Measurements from ENCODE around the gene GSTO2. TPM values are rescaled to one million over a fixed set of nuclear protein-coding genes. Genes with fewer than 3 reads are reported as not detected.
A peak's percentile ranks its signal among the peaks of the same experiment; 100 is the strongest.

Gene GSTO2
- total and polyA plus RNA-seq, 2 experiments from 2014 or later: 30.7 to 49.8 TPM

DNA sequence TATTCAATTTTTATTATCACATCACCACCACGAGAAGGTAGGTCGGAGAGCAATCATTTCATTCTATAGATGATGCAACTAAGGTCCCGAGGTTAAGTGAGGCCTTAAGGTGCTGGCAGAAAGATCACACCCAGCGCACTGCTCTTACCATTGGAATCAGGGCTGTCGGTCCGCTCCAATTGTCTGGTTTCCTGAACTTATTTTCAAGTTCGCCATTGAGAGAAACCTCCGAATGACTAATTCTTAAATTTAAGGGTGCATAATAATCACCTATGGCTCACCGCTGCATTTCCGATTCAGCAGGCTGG, 625 bp upstream of the GSTO2 start:
- H3K4me2 ChIP-seq: peak overlapping the region; percentile 93
- H4K20me1 ChIP-seq (replicated peaks; ENCODE audit: insufficient read depth): 0 out of 2 replicates have a peak, but pooled peaks cover 5% of the 10 kb centered on the region
- peaks cover 22% of the 10 kb centered on the region for H3K36me3 Mint-ChIP-seq (ENCODE audit: low read depth)
- H3K9me2 ChIP-seq (ENCODE audit: insufficient read depth): no peaks in the 10 kb centered on the region
- H3K4me1 ChIP-seq (ENCODE audit: insufficient read depth): peaks cover 5% of the 10 kb centered on the region; the same call in 1 of the 2 replicates
- peak overlapping the region; percentile 86 for H3K4me3 ChIP-seq
- peak overlapping the region; percentile 87 for H3K27ac ChIP-seq (ENCODE audit: low read depth)
- H3F3A ChIP-seq (replicated peaks; ENCODE audit: low read depth): no peaks in the 10 kb centered on the region
- peaks cover 6% of the 10 kb centered on the region for H3K4me1 Mint-ChIP-seq
- no peak for TF ChIP-seq STAT1 (IDR thresholded peaks at IDR 0.05; ENCODE audit: unreplicated experiment)
- TF ChIP-seq, protein P1, sequence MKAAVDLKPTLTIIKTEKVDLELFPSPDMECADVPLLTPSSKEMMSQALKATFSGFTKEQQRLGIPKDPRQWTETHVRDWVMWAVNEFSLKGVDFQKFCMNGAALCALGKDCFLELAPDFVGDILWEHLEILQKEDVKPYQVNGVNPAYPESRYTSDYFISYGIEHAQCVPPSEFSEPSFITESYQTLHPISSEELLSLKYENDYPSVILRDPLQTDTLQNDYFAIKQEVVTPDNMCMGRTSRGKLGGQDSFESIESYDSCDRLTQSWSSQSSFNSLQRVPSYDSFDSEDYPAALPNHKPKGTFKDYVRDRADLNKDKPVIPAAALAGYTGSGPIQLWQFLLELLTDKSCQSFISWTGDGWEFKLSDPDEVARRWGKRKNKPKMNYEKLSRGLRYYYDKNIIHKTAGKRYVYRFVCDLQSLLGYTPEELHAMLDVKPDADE (IDR thresholded peaks at IDR 0.05): no peak
- TF ChIP-seq, protein P2, sequence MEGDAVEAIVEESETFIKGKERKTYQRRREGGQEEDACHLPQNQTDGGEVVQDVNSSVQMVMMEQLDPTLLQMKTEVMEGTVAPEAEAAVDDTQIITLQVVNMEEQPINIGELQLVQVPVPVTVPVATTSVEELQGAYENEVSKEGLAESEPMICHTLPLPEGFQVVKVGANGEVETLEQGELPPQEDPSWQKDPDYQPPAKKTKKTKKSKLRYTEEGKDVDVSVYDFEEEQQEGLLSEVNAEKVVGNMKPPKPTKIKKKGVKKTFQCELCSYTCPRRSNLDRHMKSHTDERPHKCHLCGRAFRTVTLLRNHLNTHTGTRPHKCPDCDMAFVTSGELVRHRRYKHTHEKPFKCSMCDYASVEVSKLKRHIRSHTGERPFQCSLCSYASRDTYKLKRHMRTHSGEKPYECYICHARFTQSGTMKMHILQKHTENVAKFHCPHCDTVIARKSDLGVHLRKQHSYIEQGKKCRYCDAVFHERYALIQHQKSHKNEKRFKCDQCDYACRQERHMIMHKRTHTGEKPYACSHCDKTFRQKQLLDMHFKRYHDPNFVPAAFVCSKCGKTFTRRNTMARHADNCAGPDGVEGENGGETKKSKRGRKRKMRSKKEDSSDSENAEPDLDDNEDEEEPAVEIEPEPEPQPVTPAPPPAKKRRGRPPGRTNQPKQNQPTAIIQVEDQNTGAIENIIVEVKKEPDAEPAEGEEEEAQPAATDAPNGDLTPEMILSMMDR (conservative IDR thresholded peaks at IDR 0.05; ENCODE audit: low read depth in 2 of 2): no peak
- TF ChIP-seq, protein P3, sequence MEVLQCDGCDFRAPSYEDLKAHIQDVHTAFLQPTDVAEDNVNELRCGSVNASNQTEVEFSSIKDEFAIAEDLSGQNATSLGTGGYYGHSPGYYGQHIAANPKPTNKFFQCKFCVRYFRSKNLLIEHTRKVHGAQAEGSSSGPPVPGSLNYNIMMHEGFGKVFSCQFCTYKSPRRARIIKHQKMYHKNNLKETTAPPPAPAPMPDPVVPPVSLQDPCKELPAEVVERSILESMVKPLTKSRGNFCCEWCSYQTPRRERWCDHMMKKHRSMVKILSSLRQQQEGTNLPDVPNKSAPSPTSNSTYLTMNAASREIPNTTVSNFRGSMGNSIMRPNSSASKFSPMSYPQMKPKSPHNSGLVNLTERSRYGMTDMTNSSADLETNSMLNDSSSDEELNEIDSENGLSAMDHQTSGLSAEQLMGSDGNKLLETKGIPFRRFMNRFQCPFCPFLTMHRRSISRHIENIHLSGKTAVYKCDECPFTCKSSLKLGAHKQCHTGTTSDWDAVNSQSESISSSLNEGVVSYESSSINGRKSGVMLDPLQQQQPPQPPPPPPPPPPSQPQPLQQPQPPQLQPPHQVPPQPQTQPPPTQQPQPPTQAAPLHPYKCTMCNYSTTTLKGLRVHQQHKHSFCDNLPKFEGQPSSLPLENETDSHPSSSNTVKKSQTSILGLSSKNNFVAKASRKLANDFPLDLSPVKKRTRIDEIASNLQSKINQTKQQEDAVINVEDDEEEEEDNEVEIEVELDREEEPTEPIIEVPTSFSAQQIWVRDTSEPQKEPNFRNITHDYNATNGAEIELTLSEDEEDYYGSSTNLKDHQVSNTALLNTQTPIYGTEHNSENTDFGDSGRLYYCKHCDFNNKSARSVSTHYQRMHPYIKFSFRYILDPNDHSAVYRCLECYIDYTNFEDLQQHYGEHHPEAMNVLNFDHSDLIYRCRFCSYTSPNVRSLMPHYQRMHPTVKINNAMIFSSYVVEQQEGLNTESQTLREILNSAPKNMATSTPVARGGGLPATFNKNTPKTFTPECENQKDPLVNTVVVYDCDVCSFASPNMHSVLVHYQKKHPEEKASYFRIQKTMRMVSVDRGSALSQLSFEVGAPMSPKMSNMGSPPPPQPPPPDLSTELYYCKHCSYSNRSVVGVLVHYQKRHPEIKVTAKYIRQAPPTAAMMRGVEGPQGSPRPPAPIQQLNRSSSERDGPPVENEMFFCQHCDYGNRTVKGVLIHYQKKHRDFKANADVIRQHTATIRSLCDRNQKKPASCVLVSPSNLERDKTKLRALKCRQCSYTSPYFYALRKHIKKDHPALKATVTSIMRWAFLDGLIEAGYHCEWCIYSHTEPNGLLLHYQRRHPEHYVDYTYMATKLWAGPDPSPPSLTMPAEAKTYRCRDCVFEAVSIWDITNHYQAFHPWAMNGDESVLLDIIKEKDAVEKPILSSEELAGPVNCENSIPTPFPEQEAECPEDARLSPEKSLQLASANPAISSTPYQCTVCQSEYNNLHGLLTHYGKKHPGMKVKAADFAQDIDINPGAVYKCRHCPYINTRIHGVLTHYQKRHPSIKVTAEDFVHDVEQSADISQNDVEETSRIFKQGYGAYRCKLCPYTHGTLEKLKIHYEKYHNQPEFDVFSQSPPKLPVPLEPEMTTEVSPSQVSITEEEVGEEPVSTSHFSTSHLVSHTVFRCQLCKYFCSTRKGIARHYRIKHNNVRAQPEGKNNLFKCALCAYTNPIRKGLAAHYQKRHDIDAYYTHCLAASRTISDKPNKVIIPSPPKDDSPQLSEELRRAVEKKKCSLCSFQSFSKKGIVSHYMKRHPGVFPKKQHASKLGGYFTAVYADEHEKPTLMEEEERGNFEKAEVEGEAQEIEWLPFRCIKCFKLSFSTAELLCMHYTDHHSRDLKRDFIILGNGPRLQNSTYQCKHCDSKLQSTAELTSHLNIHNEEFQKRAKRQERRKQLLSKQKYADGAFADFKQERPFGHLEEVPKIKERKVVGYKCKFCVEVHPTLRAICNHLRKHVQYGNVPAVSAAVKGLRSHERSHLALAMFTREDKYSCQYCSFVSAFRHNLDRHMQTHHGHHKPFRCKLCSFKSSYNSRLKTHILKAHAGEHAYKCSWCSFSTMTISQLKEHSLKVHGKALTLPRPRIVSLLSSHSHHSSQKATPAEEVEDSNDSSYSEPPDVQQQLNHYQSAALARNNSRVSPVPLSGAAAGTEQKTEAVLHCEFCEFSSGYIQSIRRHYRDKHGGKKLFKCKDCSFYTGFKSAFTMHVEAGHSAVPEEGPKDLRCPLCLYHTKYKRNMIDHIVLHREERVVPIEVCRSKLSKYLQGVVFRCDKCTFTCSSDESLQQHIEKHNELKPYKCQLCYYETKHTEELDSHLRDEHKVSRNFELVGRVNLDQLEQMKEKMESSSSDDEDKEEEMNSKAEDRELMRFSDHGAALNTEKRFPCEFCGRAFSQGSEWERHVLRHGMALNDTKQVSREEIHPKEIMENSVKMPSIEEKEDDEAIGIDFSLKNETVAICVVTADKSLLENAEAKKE (CRISPR knock-in tag; IDR thresholded peaks at IDR 0.05): no peak
- no peak for TF ChIP-seq CREB1 (CRISPR knock-in tag; IDR thresholded peaks at IDR 0.05; ENCODE audit: low read depth)
- no peak for TF ChIP-seq NANOG (IDR thresholded peaks at IDR 0.05; ENCODE audit: borderline replicate concordance)
- TF ChIP-seq POLR2AphosphoS5 (IDR thresholded peaks at IDR 0.05; ENCODE audit: low read depth): no peak
- TF ChIP-seq, protein P4, sequence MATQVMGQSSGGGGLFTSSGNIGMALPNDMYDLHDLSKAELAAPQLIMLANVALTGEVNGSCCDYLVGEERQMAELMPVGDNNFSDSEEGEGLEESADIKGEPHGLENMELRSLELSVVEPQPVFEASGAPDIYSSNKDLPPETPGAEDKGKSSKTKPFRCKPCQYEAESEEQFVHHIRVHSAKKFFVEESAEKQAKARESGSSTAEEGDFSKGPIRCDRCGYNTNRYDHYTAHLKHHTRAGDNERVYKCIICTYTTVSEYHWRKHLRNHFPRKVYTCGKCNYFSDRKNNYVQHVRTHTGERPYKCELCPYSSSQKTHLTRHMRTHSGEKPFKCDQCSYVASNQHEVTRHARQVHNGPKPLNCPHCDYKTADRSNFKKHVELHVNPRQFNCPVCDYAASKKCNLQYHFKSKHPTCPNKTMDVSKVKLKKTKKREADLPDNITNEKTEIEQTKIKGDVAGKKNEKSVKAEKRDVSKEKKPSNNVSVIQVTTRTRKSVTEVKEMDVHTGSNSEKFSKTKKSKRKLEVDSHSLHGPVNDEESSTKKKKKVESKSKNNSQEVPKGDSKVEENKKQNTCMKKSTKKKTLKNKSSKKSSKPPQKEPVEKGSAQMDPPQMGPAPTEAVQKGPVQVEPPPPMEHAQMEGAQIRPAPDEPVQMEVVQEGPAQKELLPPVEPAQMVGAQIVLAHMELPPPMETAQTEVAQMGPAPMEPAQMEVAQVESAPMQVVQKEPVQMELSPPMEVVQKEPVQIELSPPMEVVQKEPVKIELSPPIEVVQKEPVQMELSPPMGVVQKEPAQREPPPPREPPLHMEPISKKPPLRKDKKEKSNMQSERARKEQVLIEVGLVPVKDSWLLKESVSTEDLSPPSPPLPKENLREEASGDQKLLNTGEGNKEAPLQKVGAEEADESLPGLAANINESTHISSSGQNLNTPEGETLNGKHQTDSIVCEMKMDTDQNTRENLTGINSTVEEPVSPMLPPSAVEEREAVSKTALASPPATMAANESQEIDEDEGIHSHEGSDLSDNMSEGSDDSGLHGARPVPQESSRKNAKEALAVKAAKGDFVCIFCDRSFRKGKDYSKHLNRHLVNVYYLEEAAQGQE (IDR thresholded peaks at IDR 0.05; ENCODE audit: unreplicated experiment): no peak
- TF ChIP-seq ZNF331 (CRISPR knock-in tag; IDR thresholded peaks at IDR 0.05; ENCODE audit: low read depth): no peak
- no peak for TF ChIP-seq JUNB (IDR thresholded peaks at IDR 0.05; ENCODE audit: unreplicated experiment)
- no peak for TF ChIP-seq EZH2phosphoT487 (IDR thresholded peaks at IDR 0.05; ENCODE audit: unreplicated experiment)
- no peak for TF ChIP-seq ZNF114 (CRISPR knock-in tag; IDR thresholded peaks at IDR 0.05)
- no peak for TF ChIP-seq EZH2 (IDR thresholded peaks at IDR 0.05; ENCODE audit: low read depth, unreplicated experiment)
- H3K27me3 ChIP-seq (ENCODE audit: insufficient read depth): no peaks in the 10 kb centered on the region
- no peaks in the 10 kb centered on the region for H3K9me3 Mint-ChIP-seq
- H3K4me3 Mint-ChIP-seq: peak overlapping the region; percentile 90
- H3K27me3 Mint-ChIP-seq (ENCODE audit: insufficient read depth, low read depth, poor library complexity): peaks cover 2% of the 10 kb centered on the region
- peaks cover 53% of the 10 kb centered on the region for H3K79me2 ChIP-seq (replicated peaks; ENCODE audit: insufficient read depth)
- DNase-seq (ENCODE audit: low spot score): no peak
- ATAC-seq: peak; percentile 3; the same call in 2 of the 3 replicates
- H2AFZ ChIP-seq: peak overlapping the region; percentile 48; the same call in 1 of the 2 replicates
- peaks cover 7% of the 10 kb centered on the region; the same call in 1 of the 2 replicates for H3K36me3 ChIP-seq (ENCODE audit: insufficient read depth)
- peak overlapping the region; percentile 97 for H3K27ac Mint-ChIP-seq
